MM.1S (cell line): ENCODE data around the gene PPP2R5C.

Experiments used
- DNase-seq: peaks from one replicate; pipeline ENCODE4 v3.0.0-alpha.2; 2015
- H2AFZ ChIP-seq: fragments of 300-600 bp; sonication (generic); 2 replicates; pipeline ENCODE4 v1.6.0; 2016; ENCODE audit warnings: antibody characterized with exemption, low read length
- H3F3A ChIP-seq: fragments of 300-600 bp; sonication (generic); 2 replicates; pipeline ENCODE4 v1.6.1; 2016; ENCODE audit warnings: mild to moderate bottlenecking, antibody characterized with exemption, low read length, moderate library complexity, mixed read lengths; ENCODE audit not compliant: insufficient read depth
- H3K27ac ChIP-seq: fragments of 300-600 bp; sonication (generic); 2 replicates; pipeline ENCODE4 v1.5.1; 2016; ENCODE audit warnings: mild to moderate bottlenecking, low read length
- H3K27me3 ChIP-seq: fragments of 300-600 bp; sonication (generic); replicated peaks from 2 replicates; pipeline ENCODE4 v1.6.0; 2016; ENCODE audit warnings: low read length; ENCODE audit not compliant: insufficient read depth
- H3K36me3 ChIP-seq: fragments of 300-600 bp; sonication (generic); replicated peaks from 2 replicates; pipeline ENCODE4 v1.6.1; 2016; ENCODE audit warnings: mild to moderate bottlenecking, low read length, mixed read lengths; ENCODE audit not compliant: insufficient read depth
- H3K4me1 ChIP-seq: fragments of 300-600 bp; sonication (generic); 2 replicates; pipeline ENCODE4 v1.6.1; 2016; ENCODE audit warnings: low read length, mixed read lengths
- H3K4me2 ChIP-seq: fragments of 300-600 bp; sonication (generic); 2 replicates; pipeline ENCODE4 v1.6.0; 2016; ENCODE audit warnings: low read depth, low read length
- H3K4me3 ChIP-seq: fragments of 300-600 bp; sonication (generic); 2 replicates; pipeline ENCODE4 v1.5.1; 2016; ENCODE audit warnings: low read length, mixed read lengths
- H3K79me2 ChIP-seq: fragments of 300-600 bp; sonication (generic); 2 replicates; pipeline ENCODE4 v1.6.1; 2016; ENCODE audit warnings: mixed run types, low read length, mixed read lengths
- H3K9ac ChIP-seq: fragments of 300-600 bp; sonication (generic); 2 replicates; pipeline ENCODE4 v1.6.1; 2016; ENCODE audit warnings: low read length, mixed read lengths
- H3K9me2 ChIP-seq: fragments of 300-600 bp; sonication (generic); replicated peaks from 2 replicates; pipeline ENCODE4 v1.6.1; 2016; ENCODE audit warnings: mild to moderate bottlenecking, low read length, mixed read lengths; ENCODE audit not compliant: insufficient read depth
- H3K9me3 ChIP-seq: fragments of 300-600 bp; sonication (generic); replicated peaks from 2 replicates; pipeline ENCODE4 v1.6.1; 2016; ENCODE audit warnings: mild to moderate bottlenecking, low read length, mixed read lengths; ENCODE audit not compliant: insufficient read depth
- H4K20me1 ChIP-seq: fragments of 300-600 bp; sonication (generic); 2 replicates; pipeline ENCODE4 v1.6.1; 2016; ENCODE audit warnings: mild to moderate bottlenecking, low read length, moderate library complexity, mixed read lengths; ENCODE audit not compliant: insufficient read depth
- CTCF ChIP-seq: fragments of 300-600 bp; sonication (generic); IDR thresholded peaks from 2 replicates; pipeline ENCODE4 v1.5.1; 2016; ENCODE audit warnings: antibody characterized with exemption, low read length, mixed read lengths
- EZH2 ChIP-seq: fragments of 300-600 bp; sonication (generic); optimal IDR thresholded peaks from 2 replicates; pipeline ENCODE3; 2017; ENCODE audit warnings: low read depth, mild to moderate bottlenecking, antibody characterized with exemption, low read length, mixed read lengths
- EZH2phosphoT487 ChIP-seq: fragments of 300-600 bp; sonication (generic); IDR thresholded peaks from 2 replicates; pipeline ENCODE4 v1.6.1; 2018; ENCODE audit warnings: antibody characterized with exemption, low read length

The PPP2R5C gene

GRCh38 chr14:101839661-101840060 lies 78.2 kb downstream of the PPP2R5C start:
- no peak overlapping the region for H3K27ac ChIP-seq
- no peak overlapping the region for H3K9ac ChIP-seq
- H3K27me3 ChIP-seq = no peaks in the 10 kb centered on the region
- no peaks in the 10 kb centered on the region for H3K9me3 ChIP-seq
- peaks cover 3% of the 10 kb centered on the region; the same call in 1 of the 2 replicates for H3F3A ChIP-seq
- H4K20me1 ChIP-seq = no peaks in the 10 kb centered on the region
- H3K4me2 ChIP-seq = no peak overlapping the region
- DNase-seq = no peak
- TF ChIP-seq CTCF = no peak
- TF ChIP-seq EZH2 = no peak
- TF ChIP-seq EZH2phosphoT487 = no peak
- no peak overlapping the region for H2AFZ ChIP-seq
- no peak overlapping the region for H3K4me3 ChIP-seq
- H3K79me2 ChIP-seq = peaks cover 69% of the 10 kb centered on the region
- no peaks in the 10 kb centered on the region for H3K9me2 ChIP-seq
- peaks cover 10% of the 10 kb centered on the region; the same call in 1 of the 2 replicates for H3K4me1 ChIP-seq
- no peaks in the 10 kb centered on the region for H3K36me3 ChIP-seq

DNA sequence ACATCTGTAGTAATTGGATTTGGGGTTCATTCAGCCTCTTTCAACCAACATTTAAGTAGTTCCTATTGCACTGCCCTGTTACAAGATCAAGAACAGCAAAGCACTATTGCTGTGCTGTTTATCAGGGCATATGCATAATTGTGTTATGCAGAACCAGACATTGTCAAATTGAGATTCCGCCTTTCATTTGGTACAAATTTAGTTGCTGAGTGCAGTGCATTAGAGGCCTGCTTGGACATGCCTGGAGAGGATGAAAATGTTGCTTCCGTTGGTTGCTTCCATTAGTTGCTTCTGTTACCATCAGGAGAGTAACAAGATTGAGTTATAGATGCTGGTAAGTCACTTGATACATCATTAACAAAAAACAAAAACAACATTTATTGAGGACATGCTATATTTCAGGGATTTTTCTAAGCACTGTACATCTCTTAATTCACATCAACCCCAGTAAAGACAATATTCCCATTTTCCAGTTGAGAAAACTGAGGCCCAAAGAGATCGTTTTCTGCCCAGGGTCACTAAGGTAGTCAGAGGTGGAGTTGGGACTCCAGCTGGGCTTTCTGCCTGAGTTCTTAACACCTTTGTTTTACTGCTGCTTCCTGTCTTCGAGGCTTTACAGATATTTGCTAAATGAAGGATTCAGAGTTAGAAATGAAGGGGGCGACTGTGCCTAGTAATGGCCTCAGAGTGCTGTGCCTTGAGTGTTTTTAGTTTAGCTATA lies 79.3 kb downstream of the PPP2R5C start:
- no peak overlapping the region for H3K27ac ChIP-seq
- no peak overlapping the region for H3K4me3 ChIP-seq
- H3K36me3 ChIP-seq = no peaks in the 10 kb centered on the region
- no peak for TF ChIP-seq EZH2phosphoT487
- no peak for TF ChIP-seq EZH2
- no peak for TF ChIP-seq CTCF
- H3K9me3 ChIP-seq = no peaks in the 10 kb centered on the region
- no peak overlapping the region for H3K9ac ChIP-seq
- H3K9me2 ChIP-seq = no peaks in the 10 kb centered on the region
- peaks cover 3% of the 10 kb centered on the region; the same call in 1 of the 2 replicates for H3F3A ChIP-seq
- no peaks in the 10 kb centered on the region for H3K27me3 ChIP-seq
- no peak overlapping the region for H3K4me2 ChIP-seq
- H3K79me2 ChIP-seq = peaks cover 68% of the 10 kb centered on the region
- no peak for DNase-seq
- no peak overlapping the region for H2AFZ ChIP-seq
- H3K4me1 ChIP-seq = peaks cover 10% of the 10 kb centered on the region; the same call in 1 of the 2 replicates
- no peaks in the 10 kb centered on the region for H4K20me1 ChIP-seq

DNA sequence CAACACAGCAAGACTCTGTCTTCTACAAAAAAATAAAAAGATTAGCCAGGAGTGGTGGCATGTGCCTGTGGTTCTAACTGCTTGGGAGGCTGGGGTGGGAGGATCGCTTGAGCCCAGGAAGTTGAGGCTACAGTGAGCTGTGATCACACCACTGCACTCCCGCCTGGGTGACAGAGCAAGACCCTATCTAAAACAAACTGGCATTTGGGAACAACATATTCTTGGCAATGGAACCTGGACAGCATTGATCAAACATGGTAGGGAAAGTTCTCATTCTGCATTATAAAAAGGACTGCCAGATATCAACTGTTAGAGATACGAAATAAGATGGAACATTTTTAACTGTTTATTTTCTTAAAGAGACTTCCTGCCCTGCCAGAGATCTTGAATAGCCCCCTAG lies 81.5 kb downstream of the PPP2R5C start:
- H2AFZ ChIP-seq = no peak overlapping the region
- no peak for DNase-seq
- no peak overlapping the region for H3K4me2 ChIP-seq
- H3F3A ChIP-seq = peaks cover 3% of the 10 kb centered on the region; the same call in 1 of the 2 replicates
- H3K9ac ChIP-seq = no peak overlapping the region
- H3K27ac ChIP-seq = peak overlapping the region; percentile 35; the same call in 1 of the 2 replicates
- peaks cover 10% of the 10 kb centered on the region; the same call in 1 of the 2 replicates for H3K4me1 ChIP-seq
- no peak for TF ChIP-seq CTCF
- no peak for TF ChIP-seq EZH2phosphoT487
- no peak for TF ChIP-seq EZH2
- H4K20me1 ChIP-seq = no peaks in the 10 kb centered on the region
- no peaks in the 10 kb centered on the region for H3K9me3 ChIP-seq
- no peak overlapping the region for H3K4me3 ChIP-seq
- no peaks in the 10 kb centered on the region for H3K9me2 ChIP-seq
- H3K79me2 ChIP-seq = peaks cover 72% of the 10 kb centered on the region
- no peaks in the 10 kb centered on the region for H3K36me3 ChIP-seq
- H3K27me3 ChIP-seq = no peaks in the 10 kb centered on the region
